Measurements from ENCODE around the gene ME3.

GRCh38 chr11:86548271-86548917 lies 124.0 kb downstream of the ME3 start:
- TF ChIP-seq CTCF (IDR thresholded peaks at IDR 0.05) (no peak), POLR2A (IDR thresholded peaks at IDR 0.05) (no peak)
